NCI-H460 (cell line): Measurements from ENCODE around the gene EXD3. TPM values are rescaled to one million over a fixed set of nuclear protein-coding genes. Genes with fewer than 3 reads are reported as not detected.

Source experiments
- DNase-seq: peaks from one replicate; pipeline ENCODE4 v3.0.0-alpha.2; 2016; ENCODE audit warnings: low read depth; ENCODE audit errors: extremely low read depth
- total RNA-seq: library from RNA; depleted of rRNA; stranded (reverse); fragments of >200 nt; shearing (Covaris generic); gene quantifications from 2 replicates; pipeline ENCODE4 v1.2.3, GENCODE V29; 2014

EXD3 gene
- total RNA-seq, 1 experiment from 2014 or later, result 8.4 TPM

DNA sequence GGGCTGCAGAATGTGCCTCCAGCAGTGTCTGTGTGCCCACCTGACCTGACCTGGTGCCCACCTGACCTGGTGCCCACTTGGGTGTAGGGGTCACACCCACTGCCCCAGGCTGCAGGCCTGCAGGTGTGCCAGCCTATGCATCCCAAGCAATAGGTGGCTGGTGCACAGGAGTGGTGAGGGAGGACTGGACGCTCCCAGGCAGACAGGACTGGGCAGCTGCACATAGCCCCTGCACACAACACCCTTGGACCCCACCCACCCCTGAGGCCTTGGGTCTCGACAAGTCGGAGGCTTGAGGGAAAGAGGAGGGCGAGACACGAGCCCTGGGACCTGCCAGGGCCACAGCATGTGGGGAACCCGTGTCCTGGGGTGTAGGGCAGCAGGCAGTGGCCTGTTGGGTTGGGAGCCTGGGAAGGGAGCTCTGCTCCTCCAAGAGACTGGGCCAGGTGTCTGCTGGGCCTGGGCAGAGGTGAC is 110.1 kb downstream of the EXD3 start:
- no peak for DNase-seq

DNA sequence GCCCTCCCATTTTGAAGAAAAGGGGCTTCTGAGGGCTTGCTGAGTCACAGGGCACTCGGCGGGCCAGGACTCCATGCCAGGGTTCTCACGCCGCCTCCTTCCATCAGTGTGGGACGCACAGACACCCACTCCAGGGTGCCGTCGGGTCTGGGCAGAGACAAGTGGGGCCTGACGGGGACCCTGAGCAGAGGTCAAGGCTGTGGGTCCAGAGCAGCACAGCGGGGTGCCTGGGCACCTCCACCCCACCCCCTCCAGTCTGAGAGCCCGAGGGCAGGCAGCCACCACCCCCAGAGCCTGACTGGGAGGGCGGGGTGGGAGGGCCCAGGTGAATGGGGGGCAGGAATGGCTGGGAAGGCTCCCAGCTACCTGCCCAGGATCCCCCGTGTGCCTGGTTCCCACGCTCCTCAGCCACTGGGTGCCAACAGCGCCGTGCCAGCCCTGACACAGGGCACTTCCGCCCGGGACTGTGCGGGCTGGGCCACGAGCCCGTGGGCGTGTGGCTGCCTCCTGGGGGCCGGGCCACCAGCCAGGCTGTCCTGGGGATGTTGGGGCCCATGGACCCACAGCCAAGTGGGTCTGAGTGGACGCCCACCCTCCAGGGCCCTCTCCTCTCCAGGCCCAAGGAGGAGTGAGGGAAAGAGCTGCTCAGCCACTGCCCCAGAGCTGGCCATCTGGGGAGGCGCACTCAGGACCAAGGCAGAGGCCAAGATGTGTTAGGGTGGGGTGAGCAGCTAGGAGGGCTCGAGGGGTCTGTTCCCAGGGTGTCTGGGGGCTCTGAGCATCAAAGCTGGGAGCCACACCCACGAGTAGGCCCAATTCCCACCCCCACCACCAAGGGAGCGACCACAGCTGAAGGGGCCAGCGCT is 110.7 kb downstream of the EXD3 start:
- DNase-seq, result no peak

DNA sequence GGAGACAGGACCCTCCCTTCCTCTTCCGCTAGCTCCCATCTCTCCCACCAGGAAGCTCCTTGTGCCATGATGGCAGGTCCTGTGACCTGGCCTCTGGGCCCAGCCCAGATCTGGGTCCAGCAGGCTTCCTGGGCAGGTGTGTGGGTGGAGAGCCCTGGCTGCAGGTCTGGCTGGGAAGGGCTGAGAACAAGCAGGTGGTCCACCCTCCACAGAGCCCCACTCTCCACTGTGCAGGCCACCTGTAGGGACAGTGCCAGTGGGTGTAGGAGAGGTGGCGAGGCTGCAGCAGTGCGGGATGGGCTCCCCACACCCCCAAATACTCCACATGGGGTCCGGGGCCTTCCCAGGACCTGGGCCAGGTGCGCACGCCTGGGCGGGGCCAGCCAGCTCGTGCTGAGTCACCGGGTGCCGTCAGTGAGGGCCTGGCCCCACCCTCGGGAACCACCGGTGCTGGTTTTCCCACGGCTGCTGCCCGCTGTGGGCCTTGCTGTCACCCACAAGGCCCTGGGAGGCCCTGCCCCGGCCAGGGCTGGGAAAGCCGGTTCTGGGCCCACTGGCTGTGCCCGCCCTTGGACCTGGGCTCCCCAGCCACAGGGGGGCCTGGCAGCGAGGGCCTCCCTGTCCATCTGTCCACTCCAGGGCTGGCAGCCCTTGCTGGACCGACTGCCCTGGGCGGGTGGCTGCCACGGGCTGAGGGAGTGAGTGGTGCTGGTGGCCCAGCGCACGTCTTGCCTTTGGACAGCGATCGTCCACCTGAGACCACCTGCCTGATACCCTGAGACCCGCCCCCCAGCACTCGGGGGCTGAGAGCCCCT is 111.6 kb downstream of the EXD3 start:
- peak; percentile 64 for DNase-seq

DNA sequence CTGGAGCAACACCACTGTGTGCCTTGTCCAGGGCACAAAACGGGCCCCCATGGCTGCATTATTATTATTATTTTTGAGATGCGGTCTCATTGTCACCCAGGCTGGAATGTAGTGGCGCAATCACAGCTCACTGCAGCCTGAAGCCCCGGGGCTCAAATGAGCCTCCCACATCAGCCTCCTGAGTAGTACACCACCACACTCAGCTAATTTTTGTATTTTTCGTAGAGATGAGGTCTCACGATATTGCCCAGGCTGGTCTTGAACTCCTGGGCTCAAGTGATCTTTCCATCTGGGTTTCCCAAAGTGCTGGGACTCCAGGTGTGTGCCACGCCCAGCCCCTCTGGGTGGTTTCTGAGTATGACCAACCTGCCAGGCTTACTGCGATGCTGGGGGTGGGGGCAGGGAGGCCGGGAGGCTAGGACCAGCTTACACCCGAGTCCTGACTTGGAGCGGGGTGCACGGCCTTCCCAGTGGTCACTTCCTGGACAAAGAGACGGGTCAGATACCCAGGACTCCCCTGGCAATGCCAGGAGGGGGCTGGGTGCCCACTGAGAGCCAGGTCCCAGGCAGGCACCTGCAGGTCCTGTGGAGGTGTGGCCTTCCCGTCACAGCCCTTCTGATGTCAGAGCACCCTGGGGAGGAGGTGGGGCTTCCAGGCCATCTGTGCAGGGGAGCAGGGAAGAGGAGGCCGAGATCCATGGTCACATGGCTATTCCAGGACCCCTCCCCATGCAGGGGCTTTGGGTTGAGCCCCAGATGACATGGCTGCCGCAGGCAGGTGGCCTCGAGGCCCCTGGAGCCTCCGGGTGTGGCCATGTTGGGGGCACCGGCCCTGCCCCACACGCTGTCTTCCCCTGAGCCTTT is 112.5 kb downstream of the EXD3 start:
- DNase-seq, result no peak

DNA sequence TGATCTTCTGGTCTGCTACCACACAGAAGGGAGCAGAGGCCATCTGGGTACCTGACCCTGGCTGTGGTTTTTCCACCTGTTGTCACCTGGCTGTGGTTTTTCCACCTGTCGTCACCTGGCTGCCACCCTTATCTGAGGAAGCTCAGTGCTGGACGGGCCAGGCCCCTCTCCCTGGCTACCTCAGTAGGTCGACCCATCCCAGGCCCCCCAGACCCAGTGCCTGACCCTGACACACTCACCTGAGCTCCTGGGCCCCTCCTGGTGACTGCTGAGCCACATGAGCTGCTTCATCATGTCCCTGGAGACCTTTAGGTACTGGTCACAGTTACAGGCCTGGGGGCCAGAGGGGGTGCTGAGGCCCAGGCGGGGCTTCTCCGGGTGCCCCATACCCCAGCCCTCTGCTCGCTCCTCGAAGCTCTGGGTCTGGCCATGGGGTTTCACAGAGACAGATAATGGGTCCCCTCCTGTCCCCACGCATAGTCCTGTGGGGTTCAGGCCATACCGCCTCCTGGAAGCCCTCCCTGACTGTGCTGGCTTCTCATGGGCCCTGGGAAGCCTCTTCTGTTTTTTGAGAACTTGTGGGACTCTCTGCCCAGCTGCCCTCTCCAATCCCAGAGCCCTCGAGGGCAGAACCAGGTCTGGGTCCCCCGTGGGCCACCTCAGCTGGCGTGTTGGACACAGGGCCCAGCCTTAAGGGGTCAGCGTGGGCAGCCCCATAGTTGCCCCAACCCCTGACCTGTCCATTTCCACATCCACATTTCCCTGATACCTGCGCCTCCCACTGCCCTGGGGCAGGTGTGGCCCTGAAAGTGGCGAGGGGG is 113.4 kb downstream of the EXD3 start:
- no peak for DNase-seq

DNA sequence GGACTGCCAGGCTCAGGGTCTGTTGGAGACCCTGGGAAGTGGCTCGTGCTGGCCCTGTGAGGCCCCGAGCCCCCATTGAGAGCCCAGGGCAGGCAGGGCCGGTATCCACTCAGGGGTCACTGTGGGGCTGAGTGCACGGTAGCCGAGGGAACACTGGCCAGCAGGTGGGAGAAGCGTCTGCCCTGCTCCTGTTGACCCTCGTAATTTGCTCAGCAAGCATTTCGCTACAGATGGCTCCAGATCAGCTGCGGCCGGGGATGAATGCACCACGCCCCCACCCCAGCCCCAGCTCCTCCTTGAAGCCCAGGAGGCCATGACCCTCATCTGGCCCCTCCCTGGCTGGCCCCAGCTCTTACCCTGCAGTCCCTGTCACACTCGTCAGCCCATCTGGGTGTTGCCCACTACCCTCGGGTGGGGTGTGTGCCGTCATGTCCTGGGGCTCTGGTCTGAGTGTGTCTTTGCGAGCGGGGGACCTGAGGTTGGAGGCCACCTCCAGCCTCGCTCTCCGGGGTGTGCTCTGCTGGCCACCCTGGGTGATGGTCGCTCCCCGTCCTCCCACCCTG is 114.8 kb downstream of the EXD3 start:
- no peak for DNase-seq

DNA sequence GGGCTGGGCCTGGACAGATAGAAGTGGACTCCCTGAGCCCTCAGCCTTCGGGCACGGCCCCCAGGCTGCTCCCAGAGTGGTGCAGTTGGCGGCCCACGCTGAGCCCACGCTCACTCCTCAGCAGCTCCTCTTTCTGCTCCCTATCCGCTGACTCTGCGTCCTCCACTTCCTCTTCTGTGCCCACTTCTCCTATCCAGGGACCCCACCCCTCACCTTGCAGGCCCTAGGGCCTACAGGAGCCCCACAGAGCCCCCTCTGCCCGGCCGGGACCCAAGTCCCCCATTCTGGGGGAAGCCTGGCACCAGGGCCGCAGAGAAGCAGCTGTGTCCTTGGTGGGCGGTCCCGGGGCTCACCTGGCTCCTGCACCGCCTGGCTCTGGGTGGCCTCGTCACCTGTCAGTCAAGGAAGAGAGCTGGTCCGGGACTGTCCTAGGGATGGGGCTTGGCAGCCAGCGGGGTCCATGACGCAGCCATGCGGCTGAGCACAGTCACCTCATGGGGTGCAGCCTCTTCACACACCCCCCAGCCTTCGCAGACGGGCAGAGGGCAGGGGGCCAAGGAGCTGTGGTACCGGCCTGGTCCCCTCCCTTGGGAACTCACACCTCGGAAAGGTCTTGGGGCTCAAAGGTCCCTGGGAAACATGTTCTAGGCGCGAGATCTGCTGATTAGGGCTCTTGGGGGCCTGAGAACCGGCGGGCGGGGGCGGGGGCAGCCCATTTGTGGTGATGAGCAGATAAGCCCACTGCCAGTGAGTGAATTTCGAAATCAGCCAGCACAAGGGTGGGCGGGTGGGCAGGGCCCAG is 115.5 kb downstream of the EXD3 start:
- no peak for DNase-seq

DNA sequence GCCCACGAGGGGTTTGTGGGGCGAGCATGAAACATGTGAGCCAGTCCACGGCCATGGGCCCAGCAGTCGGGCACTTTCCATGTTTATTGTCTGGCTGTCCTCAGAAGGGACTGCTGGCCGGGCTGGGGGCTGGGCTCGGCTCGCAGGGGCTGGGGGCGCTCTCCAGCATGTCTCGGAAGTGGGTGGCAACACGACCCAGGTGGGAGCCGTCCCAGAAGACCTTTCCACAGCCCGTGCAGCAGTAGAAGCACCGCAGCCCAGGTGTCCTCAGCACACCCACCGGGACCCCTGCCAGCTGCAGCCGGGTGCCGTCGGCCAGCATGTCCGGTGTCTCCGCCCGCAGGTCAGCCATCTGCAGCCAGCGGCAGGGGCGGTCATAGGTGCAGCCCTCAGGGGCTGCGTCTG is 116.1 kb downstream of the EXD3 start:
- no peak for DNase-seq

DNA sequence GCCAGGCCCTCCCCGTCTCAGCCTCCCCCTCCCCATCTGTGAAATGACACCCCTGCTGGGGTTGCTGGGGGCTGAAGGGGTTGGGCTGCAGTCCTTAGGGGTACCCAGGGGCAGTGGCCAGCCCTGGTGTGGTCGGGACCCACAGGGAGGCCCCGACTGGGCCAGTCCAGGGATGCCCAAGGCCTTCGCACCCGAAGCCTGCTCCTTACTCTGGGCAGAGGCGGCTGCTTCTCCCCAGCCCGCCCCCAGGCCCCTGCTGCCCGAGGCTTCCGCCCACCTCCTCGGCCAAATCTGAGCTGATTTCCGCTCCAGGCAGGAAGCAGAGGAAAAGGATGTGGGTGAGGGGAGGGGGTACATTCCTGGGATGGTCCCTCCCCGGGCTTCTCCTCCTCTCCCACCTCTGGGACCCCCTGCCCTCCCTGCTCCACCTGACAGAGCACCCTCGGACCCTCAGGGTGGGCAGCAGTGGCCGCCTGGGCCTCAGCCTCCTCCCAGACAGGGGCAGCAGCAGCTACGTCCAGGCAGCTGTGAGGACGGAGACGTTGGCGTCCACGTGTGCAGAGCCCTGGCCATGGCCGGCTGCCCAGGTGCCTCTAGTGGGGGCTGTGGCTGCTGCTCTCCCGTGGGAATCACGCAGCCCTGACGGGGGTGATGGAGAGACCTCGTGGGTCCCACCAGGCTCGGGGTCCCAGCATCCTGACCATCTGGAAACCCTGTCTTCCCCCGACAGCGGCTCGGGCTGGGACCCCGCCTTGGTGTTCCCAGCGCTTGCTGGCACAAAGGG is 116.7 kb downstream of the EXD3 start:
- DNase-seq, result no peak

DNA sequence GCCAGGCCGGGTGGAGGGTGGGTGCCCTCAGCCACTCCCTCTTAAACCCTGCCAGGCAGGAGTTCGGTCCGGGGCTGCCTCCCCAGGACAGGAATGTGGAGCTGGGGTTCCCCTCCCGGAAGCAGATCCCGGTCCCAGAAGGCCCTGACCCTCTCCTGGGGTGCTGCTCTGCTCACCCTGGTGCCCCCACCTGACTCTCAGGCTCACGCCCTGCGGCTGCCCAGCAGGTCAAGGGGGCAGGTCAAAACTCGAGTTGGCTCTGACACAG is 117.2 kb downstream of the EXD3 start:
- no peak for DNase-seq

DNA sequence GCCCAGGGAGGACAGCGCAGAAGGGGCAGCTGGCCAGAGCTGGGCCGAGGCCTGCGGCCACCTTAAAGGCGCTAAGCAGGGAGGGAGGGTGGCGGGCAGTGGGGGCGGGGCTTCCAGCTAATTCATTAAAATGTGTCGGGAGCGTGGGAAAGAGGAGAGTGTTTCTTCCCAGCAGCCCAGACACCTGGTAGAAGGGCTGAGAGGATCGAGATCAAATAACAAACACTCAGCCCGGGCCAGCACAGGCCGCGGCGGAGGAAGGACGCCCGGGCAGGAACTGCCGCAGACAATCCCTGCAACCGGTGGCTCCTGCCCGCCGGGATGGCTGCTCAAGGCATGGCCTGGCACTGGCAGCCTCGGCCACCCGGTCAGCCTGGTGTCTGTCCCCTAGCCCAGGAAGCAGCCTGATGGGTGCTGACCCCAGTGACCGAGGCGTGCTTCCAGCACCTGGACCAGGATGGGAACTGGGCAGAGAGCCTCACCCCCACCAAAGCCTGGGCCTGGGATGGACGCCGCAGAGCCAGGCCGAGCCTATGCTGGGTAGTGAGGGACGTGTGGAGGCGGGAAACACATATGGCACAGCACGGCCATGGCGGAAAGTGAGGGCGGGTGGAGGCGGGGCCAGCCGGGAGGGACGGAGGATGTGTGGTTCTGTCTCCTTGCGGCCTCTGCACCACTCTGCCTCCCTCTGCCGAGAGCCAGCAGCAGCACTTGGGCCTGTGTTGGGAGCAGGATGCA is 117.7 kb downstream of the EXD3 start:
- no peak for DNase-seq

DNA sequence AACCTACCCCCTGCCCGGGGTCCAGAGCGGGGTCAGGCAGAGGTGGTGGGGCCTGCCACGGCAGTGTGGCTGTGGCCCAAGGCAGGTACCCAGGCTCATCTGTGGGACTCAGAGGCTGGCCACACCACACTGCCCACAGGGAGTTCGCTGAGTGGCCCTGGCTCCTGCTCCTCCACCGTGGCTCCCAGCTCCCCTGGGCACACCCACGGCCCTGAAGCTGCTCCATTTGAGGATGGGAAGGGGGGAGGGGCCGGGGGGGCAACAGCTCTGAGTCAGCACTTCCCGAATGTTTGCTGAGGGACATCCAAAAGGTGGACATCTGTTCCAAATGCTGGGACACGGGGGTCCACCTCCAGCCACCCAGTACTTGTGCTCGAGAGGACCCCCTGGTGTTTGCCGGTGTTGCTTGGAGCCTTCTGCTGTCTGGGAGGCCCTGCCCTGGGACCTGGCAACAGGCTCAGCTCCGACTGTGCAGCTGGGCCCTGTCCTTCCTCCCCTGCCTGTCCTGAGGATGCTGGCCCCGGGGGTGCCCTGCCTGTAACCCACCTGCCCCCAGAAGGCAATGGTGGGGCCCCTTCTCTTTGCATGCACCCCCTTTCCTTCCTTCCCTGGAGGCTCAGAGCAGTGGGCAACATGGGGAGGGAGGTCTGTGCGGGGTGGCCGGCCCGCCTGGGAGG is 118.4 kb downstream of the EXD3 start:
- no peak for DNase-seq

DNA sequence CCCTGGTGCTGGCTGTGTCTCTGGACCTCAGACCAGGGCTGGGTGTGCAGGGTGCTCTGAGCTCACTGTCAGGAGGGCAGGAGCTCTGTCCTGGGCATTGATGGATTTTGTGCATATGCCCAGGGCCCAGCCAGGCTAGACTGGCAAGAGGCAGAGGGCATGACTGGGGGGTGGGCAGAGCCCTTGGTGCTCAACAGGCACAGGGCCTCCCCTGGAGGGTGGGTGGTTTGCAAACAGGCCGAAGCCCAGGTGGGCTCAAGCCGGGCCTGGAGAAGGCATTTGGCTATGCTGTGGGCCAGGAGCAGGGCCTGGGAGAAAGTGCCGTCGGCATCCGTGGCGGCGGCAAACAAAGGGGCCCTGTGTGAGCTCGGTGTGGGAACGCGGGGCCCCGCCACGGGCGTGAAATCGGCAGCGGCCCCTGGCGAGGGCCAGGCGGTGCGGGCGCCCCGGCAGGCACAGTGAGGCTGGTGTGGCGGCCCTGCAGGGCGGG is 119.0 kb downstream of the EXD3 start:
- DNase-seq, result no peak

DNA sequence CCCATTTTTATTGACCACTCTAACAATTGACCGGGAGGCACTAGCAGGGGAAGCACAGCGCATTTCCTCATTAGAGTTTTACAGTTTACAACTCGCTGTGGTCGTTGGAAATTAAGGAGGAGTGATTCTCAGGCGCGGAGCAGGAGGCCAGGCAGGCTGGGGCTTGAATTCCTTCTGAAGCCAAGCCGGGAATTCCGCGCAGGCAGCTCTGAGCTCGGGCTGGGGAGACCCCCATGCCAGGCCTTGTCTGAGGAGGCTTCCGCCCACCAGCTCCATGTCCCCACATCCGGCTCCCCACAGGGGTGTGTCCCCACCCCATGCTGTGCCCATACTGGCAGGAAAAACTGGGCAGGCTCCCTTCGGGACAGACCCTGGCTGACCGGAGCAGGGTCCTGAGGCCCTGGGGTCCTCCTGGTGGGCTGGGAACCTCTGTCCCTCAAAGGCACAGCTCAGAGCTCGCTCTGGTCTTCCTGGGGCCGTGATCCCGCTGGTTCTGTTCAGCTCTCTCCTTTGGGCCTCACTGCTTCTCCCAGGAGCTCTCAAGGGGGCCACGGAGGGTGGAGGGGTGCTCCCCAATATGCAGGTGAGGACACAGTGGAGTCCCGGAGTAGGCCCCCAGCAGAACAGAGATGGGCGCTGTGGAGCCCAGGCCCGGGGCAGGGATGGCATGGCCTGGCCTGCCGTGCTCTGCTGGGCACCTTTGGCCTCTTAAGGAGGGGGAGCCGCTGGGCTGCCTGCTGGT is 119.6 kb downstream of the EXD3 start:
- DNase-seq, result no peak

DNA sequence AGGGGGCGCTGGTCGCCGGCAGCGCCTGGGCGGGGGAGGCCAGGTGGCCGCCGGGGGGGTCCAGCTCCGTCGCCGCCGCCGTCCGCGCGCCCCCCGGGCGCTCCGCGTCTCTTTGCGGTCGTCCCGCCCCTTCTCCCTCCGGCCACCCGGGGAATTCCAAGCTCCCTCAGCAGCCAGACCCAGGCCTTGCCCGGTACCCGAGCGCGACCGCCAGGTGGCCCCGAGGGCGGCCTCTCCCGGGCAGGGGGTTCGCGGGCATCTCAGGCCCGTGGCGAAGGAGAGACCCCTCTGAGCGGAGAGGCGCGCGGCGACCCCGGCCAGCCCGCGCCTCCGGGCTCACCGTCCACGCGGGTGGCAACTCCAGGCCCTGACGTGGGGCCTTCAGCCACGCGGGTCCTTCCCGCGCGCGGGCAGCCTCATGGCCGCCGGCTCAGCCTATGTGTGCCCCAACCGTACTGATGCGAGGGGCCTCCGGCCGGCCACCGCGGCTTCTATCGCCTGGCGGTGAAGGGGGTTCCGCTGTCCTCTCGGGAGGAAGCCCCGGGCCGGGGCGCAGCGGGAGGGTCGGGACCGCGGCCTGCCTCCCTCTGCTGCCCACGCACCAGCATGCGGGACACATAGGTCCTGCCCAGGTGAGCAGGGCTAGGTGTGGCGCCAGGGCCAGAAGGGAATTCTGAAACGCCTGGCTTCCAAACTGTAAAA is 120.4 kb downstream of the EXD3 start:
- no peak for DNase-seq

DNA sequence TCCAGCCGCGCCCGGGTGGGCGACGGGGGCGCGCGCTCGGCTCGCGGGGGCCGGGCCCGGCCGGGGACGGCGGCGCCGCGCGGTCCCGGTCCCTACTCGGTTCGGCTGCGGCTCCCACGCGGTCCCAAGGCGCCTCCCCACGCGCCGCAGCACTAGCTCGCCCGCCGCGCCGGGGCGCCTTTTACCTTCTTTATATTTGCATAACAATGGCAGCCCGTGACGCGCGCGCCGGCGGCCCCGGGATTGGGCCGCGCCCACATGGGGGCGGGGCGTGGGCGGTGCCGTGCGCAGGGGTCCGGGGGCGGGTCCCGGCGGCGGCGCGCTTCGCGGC is 120.9 kb downstream of the EXD3 start, which contains the start of gene NRARP:
NRARP (minus strand) TSS at position 154 of the 331 bp plus-strand sequence. CDS start 343 bp downstream, outside the sequence.
- DNase-seq, result peak; percentile 78
